ENCODE data around the gene SPTB. TPM values are rescaled to one million over a fixed set of nuclear protein-coding genes. Genes with fewer than 3 reads are reported as not detected.

Gene SPTB
- total and polyA plus RNA-seq, 9 of the 15 experiments (the other 6 are each of a cell fraction or from before 2014, with no cell fraction given), result 0.21 to 45.9 (median 11.7) TPM

DNA sequence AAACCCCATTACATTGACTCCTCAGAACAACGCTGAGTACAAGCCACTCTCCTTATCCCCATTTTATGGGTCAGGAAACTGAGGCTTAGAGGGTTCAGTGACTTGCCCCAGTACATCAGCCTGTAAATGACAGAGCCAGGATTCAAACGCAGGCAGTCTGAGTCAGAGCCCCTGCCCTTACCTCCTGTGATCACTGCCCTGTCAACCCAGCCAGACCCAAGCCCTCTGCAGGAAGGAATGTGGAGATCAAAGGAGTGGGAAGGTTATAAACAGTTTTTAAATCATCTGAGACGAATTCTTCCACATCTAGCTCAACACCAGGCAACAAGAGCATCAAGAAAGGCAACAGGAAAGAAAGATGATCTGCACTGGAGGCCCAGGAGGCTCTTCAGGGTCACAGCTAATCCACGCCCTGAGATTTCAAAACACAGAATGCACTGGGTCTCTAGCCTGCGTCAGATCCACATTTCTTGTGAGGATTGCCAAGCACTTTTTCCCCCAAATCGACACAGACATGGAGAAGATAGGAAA lies 38.5 kb downstream of the SPTB start (continued):
- TF ChIP-seq, protein P1, sequence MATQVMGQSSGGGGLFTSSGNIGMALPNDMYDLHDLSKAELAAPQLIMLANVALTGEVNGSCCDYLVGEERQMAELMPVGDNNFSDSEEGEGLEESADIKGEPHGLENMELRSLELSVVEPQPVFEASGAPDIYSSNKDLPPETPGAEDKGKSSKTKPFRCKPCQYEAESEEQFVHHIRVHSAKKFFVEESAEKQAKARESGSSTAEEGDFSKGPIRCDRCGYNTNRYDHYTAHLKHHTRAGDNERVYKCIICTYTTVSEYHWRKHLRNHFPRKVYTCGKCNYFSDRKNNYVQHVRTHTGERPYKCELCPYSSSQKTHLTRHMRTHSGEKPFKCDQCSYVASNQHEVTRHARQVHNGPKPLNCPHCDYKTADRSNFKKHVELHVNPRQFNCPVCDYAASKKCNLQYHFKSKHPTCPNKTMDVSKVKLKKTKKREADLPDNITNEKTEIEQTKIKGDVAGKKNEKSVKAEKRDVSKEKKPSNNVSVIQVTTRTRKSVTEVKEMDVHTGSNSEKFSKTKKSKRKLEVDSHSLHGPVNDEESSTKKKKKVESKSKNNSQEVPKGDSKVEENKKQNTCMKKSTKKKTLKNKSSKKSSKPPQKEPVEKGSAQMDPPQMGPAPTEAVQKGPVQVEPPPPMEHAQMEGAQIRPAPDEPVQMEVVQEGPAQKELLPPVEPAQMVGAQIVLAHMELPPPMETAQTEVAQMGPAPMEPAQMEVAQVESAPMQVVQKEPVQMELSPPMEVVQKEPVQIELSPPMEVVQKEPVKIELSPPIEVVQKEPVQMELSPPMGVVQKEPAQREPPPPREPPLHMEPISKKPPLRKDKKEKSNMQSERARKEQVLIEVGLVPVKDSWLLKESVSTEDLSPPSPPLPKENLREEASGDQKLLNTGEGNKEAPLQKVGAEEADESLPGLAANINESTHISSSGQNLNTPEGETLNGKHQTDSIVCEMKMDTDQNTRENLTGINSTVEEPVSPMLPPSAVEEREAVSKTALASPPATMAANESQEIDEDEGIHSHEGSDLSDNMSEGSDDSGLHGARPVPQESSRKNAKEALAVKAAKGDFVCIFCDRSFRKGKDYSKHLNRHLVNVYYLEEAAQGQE (IDR thresholded peaks at IDR 0.05; ENCODE audit: borderline replicate concordance), result no peak
- TF ChIP-seq, protein P1 (CRISPR knock-in tag; IDR thresholded peaks at IDR 0.05; ENCODE audit: low read depth), result no peak
- TF ChIP-seq SUPT5H (IDR thresholded peaks at IDR 0.05), result no peak
- TF ChIP-seq, protein P2, sequence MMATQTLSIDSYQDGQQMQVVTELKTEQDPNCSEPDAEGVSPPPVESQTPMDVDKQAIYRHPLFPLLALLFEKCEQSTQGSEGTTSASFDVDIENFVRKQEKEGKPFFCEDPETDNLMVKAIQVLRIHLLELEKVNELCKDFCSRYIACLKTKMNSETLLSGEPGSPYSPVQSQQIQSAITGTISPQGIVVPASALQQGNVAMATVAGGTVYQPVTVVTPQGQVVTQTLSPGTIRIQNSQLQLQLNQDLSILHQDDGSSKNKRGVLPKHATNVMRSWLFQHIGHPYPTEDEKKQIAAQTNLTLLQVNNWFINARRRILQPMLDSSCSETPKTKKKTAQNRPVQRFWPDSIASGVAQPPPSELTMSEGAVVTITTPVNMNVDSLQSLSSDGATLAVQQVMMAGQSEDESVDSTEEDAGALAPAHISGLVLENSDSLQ (IDR thresholded peaks at IDR 0.05), result peak; percentile 49; the same call in 1 of the 2 replicates
- TF ChIP-seq KAT8 (IDR thresholded peaks at IDR 0.05; ENCODE audit: low read depth), result no peak
- TF ChIP-seq ZNF77 (CRISPR knock-in tag; IDR thresholded peaks at IDR 0.05), result no peak
- no peak for TF ChIP-seq ILF3 (IDR thresholded peaks at IDR 0.05; ENCODE audit: borderline replicate concordance)
- TF ChIP-seq TBP (optimal IDR thresholded peaks at IDR 0.05; ENCODE audit: low read depth, low read length), result peak; percentile 27
- TF ChIP-seq CBFB (CRISPR knock-in tag; IDR thresholded peaks at IDR 0.05), result no peak
- no peak for TF ChIP-seq ZNF583 (CRISPR knock-in tag; IDR thresholded peaks at IDR 0.05)
- no peak for TF ChIP-seq PML (IDR thresholded peaks at IDR 0.05; ENCODE audit: low read length)
- TF ChIP-seq TEAD4 (IDR thresholded peaks at IDR 0.05; ENCODE audit: low read length), result peak; percentile 93
- peak; percentile 82; the same call in 1 of the 2 replicates for TF ChIP-seq TEAD4 (CRISPR knock-in tag; IDR thresholded peaks at IDR 0.05; ENCODE audit: borderline replicate concordance)
- peak in 1 of 2 experiments; percentile 68; a peak in 2 of 4 replicates for TF ChIP-seq HDAC1 (IDR thresholded peaks at IDR 0.05)
- peak; percentile 67 for TF ChIP-seq ADNP (tag; IDR thresholded peaks at IDR 0.05)
- TF ChIP-seq ZNF586 (CRISPR knock-in tag; conservative IDR thresholded peaks at IDR 0.05), result no peak
- no peak for TF ChIP-seq ZNF561 (CRISPR knock-in tag; conservative IDR thresholded peaks at IDR 0.05)
- 0 out of 2 replicates have a peak, but pooled peaks have one; percentile 43 for TF ChIP-seq PTBP1 (IDR thresholded peaks at IDR 0.05; ENCODE audit: low read depth, low read length)
- no peak for TF ChIP-seq MAFF (IDR thresholded peaks at IDR 0.05; ENCODE audit: low read length)
- TF ChIP-seq POLR2A (conservative IDR thresholded peaks at IDR 0.05), result no peak
- TF ChIP-seq CBX3 (IDR thresholded peaks at IDR 0.05; ENCODE audit: borderline replicate concordance in 1 of 2, low read length in 2 of 2), result peak in 1 of 2 experiments; percentile 70; a peak in 2 of 3 replicates
- no peak for TF ChIP-seq HMG20B (CRISPR knock-in tag; IDR thresholded peaks at IDR 0.05)
- no peak for TF ChIP-seq ZKSCAN1 (IDR thresholded peaks at IDR 0.05; ENCODE audit: low read depth, low read length)
- no peak for TF ChIP-seq PCBP2 (IDR thresholded peaks at IDR 0.05; ENCODE audit: low read depth, low read length, poor library complexity, severe bottlenecking)

All from K562 (cell line).